Occipital lobe (tissue), 3 donors: ENCODE measurements around the gene BTBD16. TPM values are rescaled to one million over a fixed set of nuclear protein-coding genes. Genes with fewer than 3 reads are reported as not detected.
A peak's percentile ranks its signal among the peaks of the same experiment; 100 is the strongest.

Experiments
- DNase-seq: peaks from one replicate; lab custom pipeline; 2025; lab: John Stamatoyannopoulos, UW
- small RNA-seq: library from RNA; depleted of rRNA; stranded (forward); fragments of <200 nt; gene quantifications from one replicate; pipeline ENCODE3, GENCODE V24; 2014
- total RNA-seq: library from RNA; depleted of rRNA; stranded (reverse); fragments of >200 nt; gene quantifications from one replicate; pipeline ENCODE4 v1.2.3, GENCODE V29; 2014

The BTBD16 gene
- total RNA-seq, 1 donor from 2014 or later: not detected

GRCh38 chr10:122368502-122369254 lies 97.6 kb downstream of the BTBD16 start:
- DNase-seq: peak; percentile 36

GRCh38 chr10:122373108-122373507 lies 102.0 kb downstream of the BTBD16 start:
- DNase-seq: no peak

GRCh38 chr10:122373721-122374120 lies 102.6 kb downstream of the BTBD16 start:
- DNase-seq: no peak

- peak; percentile 95 for DNase-seq
Measured at GRCh38 chr10:122374237-122374858, 103.3 kb downstream of the BTBD16 start, which contains the start of gene PLEKHA1. PLEKHA1 (plus strand) TSS chr10:122374708; CDS start chr10:122393201, 18,493 bp downstream.

GRCh38 chr10:122374859-122375678 lies 104.0 kb downstream of the BTBD16 start:
- DNase-seq: peak; percentile 53

GRCh38 chr10:122375679-122376160 lies 104.6 kb downstream of the BTBD16 start:
- no peak for DNase-seq

GRCh38 chr10:122376364-122376961 lies 105.4 kb downstream of the BTBD16 start:
- no peak for DNase-seq

GRCh38 chr10:122379041-122379440 lies 107.9 kb downstream of the BTBD16 start:
- no peak for DNase-seq

- DNase-seq: no peak
Measured at GRCh38 chr10:122379537-122379936, 108.4 kb downstream of the BTBD16 start.

- DNase-seq: no peak
Measured at GRCh38 chr10:122380703-122381102, 109.6 kb downstream of the BTBD16 start.

GRCh38 chr10:122381680-122382079 lies 110.6 kb downstream of the BTBD16 start:
- no peak for DNase-seq

GRCh38 chr10:122386514-122386913 lies 115.4 kb downstream of the BTBD16 start:
- DNase-seq: no peak

GRCh38 chr10:122387572-122387971 lies 116.5 kb downstream of the BTBD16 start:
- DNase-seq: no peak

Small RNAs within 50 kb of the gene (small RNA-seq; reads per million reads assigned to genes)
- gene RNU6-728P: not detected

Other genes with a start within 250 kb of the BTBD16 start
- 40.6 TPM for gene PLEKHA1, start 103.4 kb downstream of the BTBD16 start, total RNA-seq
- gene ARMS2, start 183.4 kb downstream of the BTBD16 start, total RNA-seq: not detected
- 58.5 TPM for gene HTRA1, start 190.3 kb downstream of the BTBD16 start, total RNA-seq